CD8-positive, alpha-beta memory T cell (primary cell): ENCODE measurements around the gene IRS2. TPM values are rescaled to one million over a fixed set of nuclear protein-coding genes. Genes with fewer than 3 reads are reported as not detected.

Experiments used
- CTCF ChIA-PET: fragments of 350-600 bp; sonication (Branson Sonifier 250); formaldehyde crosslinking; loops from one replicate; lab custom pipeline; 2021; ENCODE audit warnings: antibody characterized with exemption; lab: Charles Lee
- POLR2A ChIA-PET: fragments of 350-600 bp; sonication (Branson Sonifier 250); formaldehyde crosslinking; loops from one replicate; lab custom pipeline; 2021; ENCODE audit warnings: antibody characterized with exemption; lab: Charles Lee
- DNase-seq, 5 donors: peaks; one replicate each; pipeline versions ENCODE4 v3.0.0 to v3.0.0-alpha.2; 2020 to 2022; ENCODE audit warnings: mixed read lengths in 1 of 5
- H3K27ac ChIP-seq: one replicate; pipeline ENCODE4 v1.7.0; 2013; ENCODE audit warnings: low read depth, mild to moderate bottlenecking, low read length, moderate library complexity
- H3K27me3 ChIP-seq: 2 replicates; pipeline ENCODE4 v1.7.0; 2013; ENCODE audit warnings: low read length, mild to moderate bottlenecking; ENCODE audit not compliant: insufficient read depth, poor library complexity, severe bottlenecking
- H3K36me3 ChIP-seq: 2 replicates; pipeline ENCODE4 v1.7.0; 2013; ENCODE audit warnings: mild to moderate bottlenecking, low read length, moderate library complexity; ENCODE audit not compliant: insufficient read depth
- H3K4me1 ChIP-seq: 2 replicates; pipeline ENCODE4 v1.7.0; 2013; ENCODE audit warnings: mild to moderate bottlenecking, low read length, moderate library complexity; ENCODE audit not compliant: insufficient read depth
- H3K4me3 ChIP-seq: 2 replicates; pipeline ENCODE4 v1.7.0; 2013; ENCODE audit warnings: mild to moderate bottlenecking, low read length
- H3K9me3 ChIP-seq: 2 replicates; pipeline ENCODE4 v1.7.0; 2013; ENCODE audit warnings: mild to moderate bottlenecking, low read length
- H3K27ac Mint-ChIP-seq, 8 donors: one replicate each; pipeline ENCODE4 v1.8.0; 2020 to 2021; ENCODE audit warnings: mixed read lengths in 8 of 8, mild to moderate bottlenecking in 6 of 8, inconsistent platforms in 3 of 8, moderate library complexity in 3 of 8
- H3K27me3 Mint-ChIP-seq, 2 donors: one replicate each; pipeline ENCODE4 v1.8.0; 2020 to 2021; ENCODE audit warnings: mixed read lengths in 2 of 2, mild to moderate bottlenecking in 1 of 2, moderate library complexity in 1 of 2
- H3K36me3 Mint-ChIP-seq, 3 donors: one replicate each; pipeline ENCODE4 v1.8.0; 2020 to 2021; ENCODE audit warnings: mixed read lengths in 3 of 3, inconsistent platforms in 1 of 3, mild to moderate bottlenecking in 1 of 3
- H3K4me1 Mint-ChIP-seq, 3 donors: one replicate each; pipeline ENCODE4 v1.8.0; 2020 to 2021; ENCODE audit warnings: mixed read lengths in 3 of 3, inconsistent platforms in 1 of 3, mild to moderate bottlenecking in 1 of 3
- H3K4me3 Mint-ChIP-seq, 7 donors: one replicate each; pipeline ENCODE4 v1.8.0; 2020 to 2021; ENCODE audit warnings: mixed read lengths in 7 of 7, mild to moderate bottlenecking in 6 of 7, moderate library complexity in 4 of 7, inconsistent platforms in 2 of 7
- H3K9me3 Mint-ChIP-seq, 5 donors: one replicate each; pipeline ENCODE4 v1.8.0; 2020 to 2022; ENCODE audit warnings: mixed read lengths in 5 of 5, mild to moderate bottlenecking in 3 of 5, moderate library complexity in 2 of 5, inconsistent platforms in 1 of 5
- polyA plus RNA-seq: library from polyadenylated mRNA; unstranded; fragments of 300-500 nt; fragmentation: Illumina TruSeq; gene quantifications from one replicate; pipeline ENCODE4 v1.2.3, GENCODE V29; 2021
- total RNA-seq, 2 experiments: library from RNA; stranded (reverse); gene quantifications; one replicate each; pipeline ENCODE4 v1.2.3, GENCODE V29; 2021

IRS2 gene
- total and polyA plus RNA-seq, 3 experiments from 2014 or later, result 1.7 to 2.3 (median 2.1) TPM

DNA sequence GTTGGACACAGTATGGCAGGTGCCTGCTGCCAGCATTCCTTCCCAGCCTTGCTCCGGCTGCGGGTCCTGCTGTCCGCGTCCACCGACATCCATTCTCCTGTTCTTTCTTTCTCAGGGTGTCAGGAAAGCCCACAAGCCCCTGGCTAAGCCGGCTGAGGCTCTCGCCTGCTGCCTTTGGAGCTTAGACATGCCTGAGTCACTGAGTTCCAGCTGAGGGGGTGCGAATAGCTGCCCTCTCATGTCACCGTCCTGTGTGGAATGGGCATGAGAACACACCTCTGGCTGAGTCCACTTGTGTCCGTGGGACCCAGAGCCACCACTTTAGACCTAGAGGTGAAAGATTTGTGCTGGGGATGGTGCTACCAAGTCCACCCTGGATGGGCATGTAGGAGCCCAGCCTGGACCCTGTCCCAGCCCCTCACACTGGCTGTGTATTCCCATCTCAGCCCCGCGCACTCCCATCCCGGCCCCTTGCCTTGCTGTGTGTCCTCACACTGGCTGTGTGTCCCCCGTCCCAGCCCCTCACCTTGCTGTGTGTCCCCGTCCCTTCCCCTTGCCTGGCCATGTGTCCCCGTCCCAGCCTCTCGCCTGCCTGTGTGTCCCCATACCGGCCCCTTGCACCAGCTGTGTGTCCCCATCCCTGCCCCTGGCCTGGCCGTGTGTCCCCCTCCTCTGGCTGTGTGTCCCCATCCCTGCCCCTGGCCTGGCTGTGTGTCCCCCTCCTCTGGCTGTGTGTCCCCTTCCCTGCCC lies 24.6 kb upstream of the IRS2 start:
- H3K27me3 ChIP-seq, result no peaks in the 10 kb centered on the region
- no peak overlapping the region for H3K4me3 ChIP-seq
- no peak overlapping the region for H3K27ac ChIP-seq
- no peaks in the 10 kb centered on the region for H3K4me1 Mint-ChIP-seq
- H3K9me3 Mint-ChIP-seq, result peaks cover 0 to 2% (median 0%) of the 10 kb centered on the region in 5 donors
- H3K36me3 ChIP-seq, result no peaks in the 10 kb centered on the region
- H3K27me3 Mint-ChIP-seq, result peaks cover 4 to 20% of the 10 kb centered on the region in 2 donors
- H3K36me3 Mint-ChIP-seq, result no peaks in the 10 kb centered on the region
- ChIA-PET POLR2A (no interaction called here), CTCF (no interaction called here)
- DNase-seq, result no peak
- H3K4me1 ChIP-seq, result no peaks in the 10 kb centered on the region
- no peak overlapping the region for H3K27ac Mint-ChIP-seq
- no peaks in the 10 kb centered on the region for H3K9me3 ChIP-seq
- H3K4me3 Mint-ChIP-seq, result no peak overlapping the region

DNA sequence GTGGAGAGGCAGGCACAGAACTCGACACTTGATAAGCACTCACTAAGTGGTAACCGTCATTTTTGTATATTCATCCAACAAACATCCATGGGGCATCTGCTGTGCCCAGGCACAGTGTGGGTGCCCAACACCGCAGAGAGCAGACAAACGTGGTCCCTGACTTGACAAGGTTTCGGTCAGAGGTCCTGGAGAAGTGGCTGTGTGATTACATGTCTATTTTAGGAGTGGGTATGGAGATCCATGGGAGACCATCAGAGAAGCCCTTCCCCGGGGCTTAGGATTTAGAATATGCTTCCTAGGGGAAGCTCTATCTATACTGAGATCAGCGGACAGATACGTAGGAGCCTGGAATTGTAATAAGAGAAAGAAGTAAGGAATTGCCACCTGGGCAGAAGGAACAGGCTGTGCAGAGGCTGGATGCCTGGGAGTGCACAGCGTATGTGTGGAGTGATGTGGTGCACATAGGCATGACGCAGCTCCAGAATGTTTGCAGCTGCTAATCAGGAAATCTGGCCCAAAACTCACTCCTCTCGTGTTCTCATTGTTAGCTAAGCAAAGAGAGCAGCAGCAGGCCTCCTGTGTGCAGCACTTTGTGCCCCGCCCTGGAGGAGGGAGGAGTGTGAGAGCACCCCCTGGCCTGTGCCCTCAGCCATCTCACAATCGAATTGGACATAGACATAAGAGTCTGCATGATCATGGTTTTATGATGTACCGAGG lies 23.0 kb upstream of the IRS2 start:
- Histone ChIP-seq H3K36me3 (no peaks in the 10 kb centered on the region), H3K4me1 (no peaks in the 10 kb centered on the region), H3K9me3 (no peaks in the 10 kb centered on the region), H3K27me3 (no peaks in the 10 kb centered on the region), H3K27ac (no peak overlapping the region), H3K4me3 (no peak overlapping the region)
- H3K36me3 Mint-ChIP-seq, result no peaks in the 10 kb centered on the region
- no peaks in the 10 kb centered on the region for H3K9me3 Mint-ChIP-seq
- DNase-seq, result no peak
- POLR2A ChIA-PET, result no interaction called here
- CTCF ChIA-PET, result no interaction called here
- no peaks in the 10 kb centered on the region for H3K4me1 Mint-ChIP-seq
- H3K27ac Mint-ChIP-seq, result no peak overlapping the region
- H3K27me3 Mint-ChIP-seq, result peaks cover 4 to 19% of the 10 kb centered on the region in 2 donors
- H3K4me3 Mint-ChIP-seq, result no peak overlapping the region

DNA sequence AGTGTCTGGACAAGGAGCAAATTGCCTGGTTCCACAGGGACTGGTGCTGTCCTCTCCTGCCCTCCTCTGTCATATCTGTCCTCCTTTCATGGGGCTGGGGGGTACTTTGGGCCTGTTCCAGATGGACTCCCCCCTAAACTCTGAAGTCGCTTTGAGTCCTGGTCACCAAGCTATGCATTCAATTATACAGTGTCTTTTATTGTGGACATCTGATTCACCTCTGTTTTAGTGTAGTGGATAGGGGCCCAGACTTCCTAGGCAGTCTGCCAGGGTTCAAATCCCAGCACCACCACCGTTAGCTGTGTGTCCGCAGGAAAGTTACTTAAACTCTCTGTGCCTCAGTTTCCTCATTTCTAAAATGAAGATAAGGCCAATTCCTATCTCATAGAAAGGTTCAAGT lies 21.0 kb upstream of the IRS2 start:
- H3K9me3 ChIP-seq, result no peaks in the 10 kb centered on the region
- no peaks in the 10 kb centered on the region for H3K4me1 Mint-ChIP-seq
- no peaks in the 10 kb centered on the region for H3K27me3 ChIP-seq
- no peaks in the 10 kb centered on the region for H3K36me3 ChIP-seq
- H3K9me3 Mint-ChIP-seq, result no peaks in the 10 kb centered on the region
- no peak overlapping the region for H3K4me3 Mint-ChIP-seq
- POLR2A ChIA-PET, result no interaction called here
- H3K4me3 ChIP-seq, result no peak overlapping the region
- H3K4me1 ChIP-seq, result no peaks in the 10 kb centered on the region
- CTCF ChIA-PET, result no interaction called here
- no peaks in the 10 kb centered on the region for H3K36me3 Mint-ChIP-seq
- DNase-seq, result no peak
- H3K27ac Mint-ChIP-seq, result peak overlapping the region in 1 of 8 donors; percentile 71
- H3K27me3 Mint-ChIP-seq, result peaks cover 4 to 14% of the 10 kb centered on the region in 2 donors
- no peak overlapping the region for H3K27ac ChIP-seq

DNA sequence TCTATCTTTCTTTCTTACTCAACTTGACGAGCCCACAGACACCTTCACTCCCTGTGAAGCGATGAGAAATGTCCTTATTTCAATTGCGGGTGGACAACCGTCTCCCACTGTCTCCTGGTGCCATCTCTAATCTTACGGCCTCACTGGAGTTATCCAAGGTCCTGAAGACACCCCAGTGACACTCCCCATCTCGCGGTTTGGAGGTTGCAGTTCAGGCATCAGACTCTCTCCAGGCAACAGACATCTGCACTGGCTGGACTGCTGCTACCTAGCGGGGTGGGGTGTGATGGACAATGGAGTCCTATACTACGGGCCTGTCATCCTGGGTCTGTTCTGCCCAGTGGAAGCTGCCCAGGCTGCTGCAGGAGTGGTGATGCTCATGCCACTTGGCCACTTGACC lies 18.3 kb upstream of the IRS2 start:
- ChIA-PET CTCF (no interaction called here), POLR2A (no interaction called here)
- Mint-ChIP-seq H3K27ac (no peak overlapping the region), H3K9me3 (peaks cover 0 to 6% (median 0%) of the 10 kb centered on the region in 5 donors), H3K36me3 (no peaks in the 10 kb centered on the region), H3K27me3 (peaks cover 4 to 10% of the 10 kb centered on the region in 2 donors), H3K4me3 (no peak overlapping the region), H3K4me1 (no peaks in the 10 kb centered on the region)
- no peak overlapping the region for H3K27ac ChIP-seq
- no peaks in the 10 kb centered on the region for H3K36me3 ChIP-seq
- H3K27me3 ChIP-seq, result no peaks in the 10 kb centered on the region
- H3K4me3 ChIP-seq, result no peak overlapping the region
- DNase-seq, result no peak
- no peaks in the 10 kb centered on the region for H3K4me1 ChIP-seq
- H3K9me3 ChIP-seq, result no peaks in the 10 kb centered on the region

DNA sequence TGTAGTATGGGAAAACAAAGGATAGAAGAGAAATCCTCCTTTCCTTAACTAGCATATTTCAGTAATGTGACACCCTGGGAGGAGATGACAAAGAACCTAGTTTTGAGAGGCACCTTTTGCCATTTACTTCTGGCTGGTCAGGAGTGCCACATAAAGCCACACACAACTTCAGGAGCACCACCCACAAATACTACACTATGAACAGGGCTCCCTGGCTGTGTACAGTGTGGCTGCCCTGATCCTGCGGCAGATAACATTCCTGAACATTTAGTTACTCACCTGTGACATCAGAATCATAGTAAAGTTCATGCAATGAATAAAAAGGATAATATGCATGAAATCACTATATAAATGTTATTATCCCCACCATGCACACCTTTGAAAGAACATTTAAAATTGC lies 17.4 kb upstream of the IRS2 start:
- H3K27me3 ChIP-seq, result no peaks in the 10 kb centered on the region
- peaks cover 4 to 7% of the 10 kb centered on the region in 2 donors for H3K27me3 Mint-ChIP-seq
- peaks cover 0 to 6% (median 0%) of the 10 kb centered on the region in 5 donors for H3K9me3 Mint-ChIP-seq
- no peaks in the 10 kb centered on the region for H3K36me3 ChIP-seq
- H3K27ac ChIP-seq, result no peak overlapping the region
- H3K4me3 Mint-ChIP-seq, result no peak overlapping the region
- H3K4me3 ChIP-seq, result no peak overlapping the region
- H3K4me1 Mint-ChIP-seq, result no peaks in the 10 kb centered on the region
- H3K27ac Mint-ChIP-seq, result no peak overlapping the region
- no peak for DNase-seq
- ChIA-PET CTCF (no interaction called here), POLR2A (no interaction called here)
- no peaks in the 10 kb centered on the region for H3K36me3 Mint-ChIP-seq
- H3K9me3 ChIP-seq, result no peaks in the 10 kb centered on the region
- H3K4me1 ChIP-seq, result no peaks in the 10 kb centered on the region

DNA sequence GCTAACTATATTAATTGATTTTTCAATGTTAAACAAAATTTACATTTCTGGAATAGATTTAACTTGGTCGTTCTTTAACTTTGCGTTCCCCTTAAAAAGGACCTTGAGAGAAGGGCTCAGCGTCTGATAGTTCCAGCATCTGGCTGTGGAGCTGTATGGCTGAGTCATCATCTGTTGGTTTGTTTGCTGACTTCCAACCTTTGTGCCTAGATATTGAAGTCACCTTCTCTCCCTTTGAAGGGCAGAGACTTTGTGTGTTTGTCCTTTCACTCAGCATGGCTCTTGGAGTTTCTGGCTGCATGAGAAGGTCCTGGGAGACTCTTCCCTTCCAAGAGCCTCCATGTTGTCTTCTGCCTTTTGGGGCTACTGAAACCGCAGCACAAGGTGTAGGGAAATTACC lies 16.6 kb upstream of the IRS2 start:
- H3K4me3 ChIP-seq, result no peak overlapping the region
- ChIA-PET CTCF (no interaction called here), POLR2A (no interaction called here)
- H3K4me1 Mint-ChIP-seq, result no peaks in the 10 kb centered on the region
- no peak overlapping the region for H3K4me3 Mint-ChIP-seq
- H3K27ac ChIP-seq, result no peak overlapping the region
- H3K36me3 Mint-ChIP-seq, result no peaks in the 10 kb centered on the region
- DNase-seq, result no peak
- H3K27me3 Mint-ChIP-seq, result peaks cover 4 to 7% of the 10 kb centered on the region in 2 donors
- H3K4me1 ChIP-seq, result no peaks in the 10 kb centered on the region
- no peaks in the 10 kb centered on the region for H3K36me3 ChIP-seq
- H3K27me3 ChIP-seq, result no peaks in the 10 kb centered on the region
- H3K9me3 ChIP-seq, result no peaks in the 10 kb centered on the region
- no peak overlapping the region for H3K27ac Mint-ChIP-seq
- H3K9me3 Mint-ChIP-seq, result peaks cover 0 to 6% (median 0%) of the 10 kb centered on the region in 5 donors

DNA sequence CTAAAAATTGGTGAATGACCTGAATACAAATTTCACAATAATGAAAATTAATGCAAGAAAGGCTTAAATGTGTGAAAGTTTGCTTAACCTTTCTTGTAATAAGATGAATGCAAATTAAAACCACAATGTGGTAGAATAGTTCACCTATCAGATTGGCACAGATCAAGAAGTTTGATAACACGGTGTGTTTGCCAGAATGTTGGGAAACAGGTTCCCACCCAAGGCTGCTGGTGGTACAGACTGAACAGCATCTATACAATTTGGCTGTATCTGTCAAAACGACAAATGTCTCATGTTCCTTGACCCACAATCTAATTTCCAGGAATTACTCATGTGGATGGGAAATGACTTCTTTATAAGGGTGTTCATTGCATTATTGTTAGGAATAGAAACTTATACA lies 8.6 kb upstream of the IRS2 start:
- Mint-ChIP-seq H3K4me1 (peaks cover 5 to 15% (median 5%) of the 10 kb centered on the region in 3 donors), H3K4me3 (no peak overlapping the region), H3K27me3 (peaks cover 7 to 13% of the 10 kb centered on the region in 2 donors), H3K36me3 (no peaks in the 10 kb centered on the region), H3K9me3 (peaks cover 0 to 2% (median 0%) of the 10 kb centered on the region in 5 donors), H3K27ac (no peak overlapping the region)
- H3K4me3 ChIP-seq, result no peak overlapping the region
- POLR2A ChIA-PET, result no interaction called here
- H3K36me3 ChIP-seq, result no peaks in the 10 kb centered on the region
- no peaks in the 10 kb centered on the region for H3K4me1 ChIP-seq
- H3K27ac ChIP-seq, result no peak overlapping the region
- DNase-seq, result no peak
- H3K9me3 ChIP-seq, result no peaks in the 10 kb centered on the region
- CTCF ChIA-PET, result interaction anchor here (1.1 kb wide), 1 partner anchor 10 kb away, joined by 3 read pairs; no protein-coding TSS in a partner anchor
- no peaks in the 10 kb centered on the region for H3K27me3 ChIP-seq

DNA sequence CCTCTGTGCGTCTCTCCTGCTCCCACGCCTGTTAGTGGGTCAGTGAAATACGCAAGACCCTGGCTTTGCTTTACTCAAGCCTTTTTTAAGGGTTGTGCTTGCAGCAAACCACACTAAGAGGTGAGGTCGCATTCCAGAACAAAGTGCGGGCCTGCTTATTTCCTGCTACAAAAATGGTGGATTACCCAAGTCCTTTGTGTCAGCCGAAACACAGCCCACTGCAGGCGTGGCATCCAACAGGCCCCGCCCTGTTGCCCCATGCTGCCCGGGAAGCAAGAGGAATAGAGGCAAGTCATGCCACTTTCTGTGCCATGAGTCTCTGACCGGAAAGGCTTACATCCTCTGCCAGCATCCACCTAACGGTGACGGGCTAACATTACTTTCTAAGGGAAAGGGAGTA lies 7.7 kb upstream of the IRS2 start:
- Mint-ChIP-seq H3K4me3 (no peak overlapping the region), H3K36me3 (no peaks in the 10 kb centered on the region), H3K27ac (no peak overlapping the region), H3K4me1 (peaks cover 5 to 15% (median 5%) of the 10 kb centered on the region in 3 donors), H3K27me3 (peaks cover 7 to 16% of the 10 kb centered on the region in 2 donors), H3K9me3 (peaks cover 0 to 2% (median 0%) of the 10 kb centered on the region in 5 donors)
- no peak for DNase-seq
- Histone ChIP-seq H3K27ac (no peak overlapping the region), H3K9me3 (no peaks in the 10 kb centered on the region), H3K4me1 (no peaks in the 10 kb centered on the region), H3K4me3 (no peak overlapping the region), H3K36me3 (no peaks in the 10 kb centered on the region), H3K27me3 (no peaks in the 10 kb centered on the region)
- ChIA-PET POLR2A (no interaction called here), CTCF (no interaction called here)
